Erythroblast (primary cell): Measurements from ENCODE around the gene CLMN.

Experiments
- GATA1 ChIP-seq: IDR thresholded peaks from 2 replicates; pipeline ENCODE4 v1.6.1; 2011; ENCODE audit warnings: low read depth, mild to moderate bottlenecking, control low read depth, low read length, moderate library complexity
- POLR2A ChIP-seq: IDR thresholded peaks from 2 replicates; pipeline ENCODE4 v1.6.1; 2011; ENCODE audit warnings: mild to moderate bottlenecking, low read length

DNA sequence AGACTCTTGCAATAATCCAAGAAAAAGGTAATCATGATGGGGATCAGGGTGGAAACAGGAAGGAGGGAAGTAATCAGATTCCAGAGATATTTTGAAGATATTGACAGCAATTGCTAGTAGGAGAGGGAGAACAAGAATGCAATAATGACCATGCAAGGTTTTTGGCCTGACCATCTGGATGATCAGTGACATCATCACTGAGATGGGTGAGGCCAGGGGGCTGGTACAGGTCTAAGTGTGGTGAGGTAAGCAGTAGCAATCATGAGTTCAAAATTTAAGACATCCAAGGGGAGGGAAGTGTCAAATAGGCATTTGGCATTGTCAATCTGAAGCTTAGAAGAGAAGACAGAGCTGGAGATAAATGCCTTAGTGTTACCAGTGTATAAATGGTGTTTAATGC lies 24.8 kb upstream of the CLMN start:
- TF ChIP-seq POLR2A (no peak), GATA1 (no peak)
